ENCODE data around the gene OR4L1. TPM values are rescaled to one million over a fixed set of nuclear protein-coding genes. Genes with fewer than 3 reads are reported as not detected.

Gene OR4L1
- total and polyA plus RNA-seq, 2 donors (not counting 1 experiment from before 2014, with no cell fraction given) = not detected

GRCh38 chr14:20110438-20110837 is 50.6 kb downstream of the OR4L1 start, which contains the start of gene OR4K17:
Gene OR4K17 (plus strand): TSS chr14:20110739. CDS start chr14:20117500, 6,761 bp downstream.
- ChIA-PET CTCF (no interaction called here), POLR2A (no interaction called here)
- Histone ChIP-seq H3K27ac (ENCODE audit: low read length in 2 of 2) (no peak within 1 kb of the TSS), H3K9ac (ENCODE audit: low read length) (no peak within 1 kb of the TSS), H3K79me2 (ENCODE audit: control insufficient read depth, insufficient read depth, low read length) (no peaks in the 10 kb centered on the region), H3K27me3 (replicated peaks in 1 of 4; ENCODE audit: control extremely low read depth in 1 of 4, control insufficient read depth in 3 of 4, insufficient read depth in 4 of 4, low read length in 3 of 4) (no peaks in the 10 kb centered on the region), H4K20me1 (ENCODE audit: control insufficient read depth, insufficient read depth, low read length, poor library complexity, severe bottlenecking) (no peaks in the 10 kb centered on the region), H3K4me3 (ENCODE audit: control extremely low read depth in 1 of 5, extremely low read depth in 1 of 5, insufficient read depth in 1 of 5, low read depth in 2 of 5, low read length in 4 of 5) (no peak within 1 kb of the TSS), H3K4me1 (ENCODE audit: control insufficient read depth in 2 of 2, insufficient read depth in 2 of 2, low read length in 2 of 2) (no peaks in the 10 kb centered on the region), H3K4me2 (replicated peaks; ENCODE audit: low read depth, low read length, poor library complexity, severe bottlenecking) (no peak within 1 kb of the TSS), H2AFZ (ENCODE audit: insufficient read depth, low read depth, low read length, poor library complexity, severe bottlenecking) (no peak within 1 kb of the TSS), H3K36me3 (replicated peaks in 1 of 2; ENCODE audit: control extremely low read depth in 1 of 2, control insufficient read depth in 1 of 2, extremely low read depth in 1 of 2, insufficient read depth in 2 of 2, low read length in 1 of 2) (no peaks in the 10 kb centered on the region), H3K9me3 (ENCODE audit: control extremely low read depth in 1 of 3, control insufficient read depth in 2 of 3, insufficient read depth in 1 of 3, low read length in 2 of 3) (no peaks in the 10 kb centered on the region)
- H3K27me3 Mint-ChIP-seq = no peaks in the 10 kb centered on the region
- WGBS (ENCODE audit: insufficient coverage) = 40% methylated on average over 1 of the region's 3 CpGs
- no peaks in the 10 kb centered on the region for H3K4me1 Mint-ChIP-seq
- DNase-seq (no peak), ATAC-seq (ENCODE audit: low read depth) (no peak)
- TF ChIP-seq EZH2 (IDR thresholded peaks at IDR 0.05; ENCODE audit: borderline replicate concordance, insufficient read depth, low read depth, low read length, poor library complexity, severe bottlenecking) (no peak), CTCF (IDR thresholded peaks at IDR 0.05) (no peak)
- no peaks in the 10 kb centered on the region for H3K9me3 Mint-ChIP-seq (ENCODE audit: insufficient read depth)
- H3K27ac Mint-ChIP-seq = no peak within 1 kb of the TSS
- no peak within 1 kb of the TSS for H3K4me3 Mint-ChIP-seq
- intact Hi-C loops (cut with micrococcal nuclease) = no loop called here

Small RNAs within 50 kb of the gene (small RNA-seq; reads per million reads assigned to genes)
- gene RNA5SP380 (ENCODE audit: insufficient read length, low read depth, low replicate concordance) = not detected

Other genes with a start within 250 kb of the OR4L1 start
- gene OR4K2, start 184.9 kb upstream of the OR4L1 start, total RNA-seq = not detected in 2 replicates
- gene OR4K2, start 184.9 kb upstream of the OR4L1 start, polyA plus RNA-seq = not detected in 2 replicates
- gene OR4K5, start 139.4 kb upstream of the OR4L1 start, total RNA-seq = not detected in 2 replicates
- gene OR4K5, start 139.4 kb upstream of the OR4L1 start, polyA plus RNA-seq = not detected in 2 replicates
- not detected in 2 replicates for gene OR4K1, start 129.1 kb upstream of the OR4L1 start, total RNA-seq
- not detected in 2 replicates for gene OR4K1, start 129.1 kb upstream of the OR4L1 start, polyA plus RNA-seq
- not detected in 2 replicates for gene OR4K15, start 84.5 kb upstream of the OR4L1 start, total RNA-seq
- gene OR4K15, start 84.5 kb upstream of the OR4L1 start, polyA plus RNA-seq = not detected in 2 replicates
- gene OR4Q2, start 57.9 kb upstream of the OR4L1 start, total RNA-seq = not detected in 2 replicates
- gene OR4Q2, start 57.9 kb upstream of the OR4L1 start, polyA plus RNA-seq = not detected in 2 replicates
- not detected in 2 replicates for gene OR4K14, start 40.7 kb upstream of the OR4L1 start, total RNA-seq
- gene OR4K14, start 40.7 kb upstream of the OR4L1 start, polyA plus RNA-seq = not detected in 2 replicates
- not detected in 2 replicates for gene OR4K13, start 24.0 kb upstream of the OR4L1 start, total RNA-seq
- gene OR4K13, start 24.0 kb upstream of the OR4L1 start, polyA plus RNA-seq = not detected in 2 replicates
- gene OR4K17, start 50.7 kb downstream of the OR4L1 start, total RNA-seq = not detected in 2 replicates
- not detected in 2 replicates for gene OR4K17, start 50.7 kb downstream of the OR4L1 start, polyA plus RNA-seq
- gene OR4N5, start 78.8 kb downstream of the OR4L1 start, total RNA-seq = not detected in 2 replicates
- not detected in 2 replicates for gene OR4N5, start 78.8 kb downstream of the OR4L1 start, polyA plus RNA-seq
- not detected in 2 replicates for gene OR11G2, start 130.9 kb downstream of the OR4L1 start, total RNA-seq
- not detected in 2 replicates for gene OR11G2, start 130.9 kb downstream of the OR4L1 start, polyA plus RNA-seq
- gene OR11H6, start 163.7 kb downstream of the OR4L1 start, total RNA-seq = not detected in 2 replicates
- not detected in 2 replicates for gene OR11H6, start 163.7 kb downstream of the OR4L1 start, polyA plus RNA-seq
- gene OR11H7, start 168.9 kb downstream of the OR4L1 start, total RNA-seq = not detected in 2 replicates
- gene OR11H7, start 168.9 kb downstream of the OR4L1 start, polyA plus RNA-seq = not detected in 2 replicates
- not detected in 2 replicates for gene OR11H4, start 179.2 kb downstream of the OR4L1 start, total RNA-seq
- gene OR11H4, start 179.2 kb downstream of the OR4L1 start, polyA plus RNA-seq = not detected in 2 replicates
- 37.5 and 38.8 TPM in 2 replicates for gene TTC5, start 245.9 kb downstream of the OR4L1 start, total RNA-seq
- 6.9 and 8.2 TPM in 2 replicates for gene TTC5, start 245.9 kb downstream of the OR4L1 start, polyA plus RNA-seq

All from B cell (primary cell).